Panc1 (cell line): ENCODE measurements around the gene ROGDI. TPM values are rescaled to one million over a fixed set of nuclear protein-coding genes. Genes with fewer than 3 reads are reported as not detected.

Experiments used
- ATAC-seq: fragments of 200-7000 bp; cut with Tn5 transposase; 2 replicates; pipeline ENCODE4 v1.9.1; 2020; ENCODE audit warnings: mild to moderate bottlenecking, moderate library complexity
- BruUV-seq: library from RNA; stranded (reverse); fragments of 400-500 nt; replicated peaks from 2 replicates; lab custom pipeline; 2021; lab: Mats Ljungman, UMichigan
- CTCF ChIA-PET: fragments of 300-600 bp; sonication (Branson Sonifier 250); formaldehyde crosslinking; loops from one replicate; lab custom pipeline; 2022; ENCODE audit warnings: antibody characterized with exemption; lab: Charles Lee
- POLR2A ChIA-PET: fragments of 300-600 bp; sonication (Branson Sonifier 250); formaldehyde crosslinking; loops from one replicate; lab custom pipeline; 2022; ENCODE audit warnings: antibody characterized with exemption; lab: Charles Lee
- DNase-seq: peaks from one replicate; pipeline ENCODE4 v3.0.0-alpha.2; 2010; ENCODE audit warnings: low read depth, low spot score
- H3K27ac ChIP-seq: 2 replicates; pipeline ENCODE4 v1.5.1; 2011; ENCODE audit warnings: mild to moderate bottlenecking, low read length, inconsistent platforms
- H3K27me3 ChIP-seq: fragments of 200-500 bp; sonication (Bioruptor generic); 2 replicates; pipeline ENCODE4 v1.6.0; 2014; ENCODE audit warnings: low read length, inconsistent platforms; ENCODE audit not compliant: control insufficient read depth, insufficient read depth
- H3K36me3 ChIP-seq: fragments of 200-500 bp; sonication (Bioruptor generic); 2 replicates; pipeline ENCODE4 v1.5.1; 2014; ENCODE audit warnings: inconsistent platforms, mild to moderate bottlenecking, low read length, moderate library complexity; ENCODE audit not compliant: control insufficient read depth, insufficient read depth
- H3K4me1 ChIP-seq: 2 replicates; pipeline ENCODE4 v1.5.1; 2011; ENCODE audit warnings: inconsistent platforms, mild to moderate bottlenecking, low read length, moderate library complexity; ENCODE audit not compliant: control insufficient read depth, insufficient read depth
- H3K4me3 ChIP-seq, 2 experiments: 2 replicates each; pipeline ENCODE4 v1.5.1; 2011 to 2012; ENCODE audit warnings: low read depth in 2 of 2, low read length in 2 of 2, mild to moderate bottlenecking in 2 of 2, inconsistent platforms in 1 of 2, moderate library complexity in 1 of 2
- H3K9me3 ChIP-seq: fragments of 200-500 bp; sonication (Bioruptor generic); 2 replicates; pipeline ENCODE4 v1.5.1; 2014; ENCODE audit warnings: low read depth, mild to moderate bottlenecking, inconsistent platforms, low read length, moderate library complexity; ENCODE audit not compliant: control insufficient read depth, insufficient read depth
- POLR2AphosphoS5 ChIP-seq: IDR thresholded peaks from 2 replicates; pipeline ENCODE4 v1.6.1; 2012; ENCODE audit warnings: mild to moderate bottlenecking, low read depth, low read length, moderate library complexity
- SIN3A ChIP-seq: IDR thresholded peaks from 2 replicates; pipeline ENCODE4 v1.6.1; 2012; ENCODE audit warnings: low read depth, mild to moderate bottlenecking, low read length, moderate library complexity, borderline replicate concordance; ENCODE audit not compliant: insufficient read depth
- TCF7L2 ChIP-seq: IDR thresholded peaks from 2 replicates; pipeline ENCODE4 v1.6.1; 2011; ENCODE audit warnings: mild to moderate bottlenecking, low read depth, low read length, inconsistent platforms
- in situ Hi-C: cut with HindIII; loops from 2 replicates; pipeline ENCODE4 v1.10.0; 2016; ENCODE audit warnings: low sequenced_read_pairs, low pct_unique_long_range_greater_than_20kb
- intact Hi-C: fragments of 100-400 bp; cut with micrococcal nuclease; formaldehyde crosslinking; loops from one replicate; pipeline ENCODE4 v1.10.0; 2022; ENCODE audit not compliant: unreplicated experiment
- total RNA-seq: library from RNA; stranded (reverse); gene quantifications from one replicate; pipeline ENCODE4 v1.2.1, GENCODE V29; 2021; ENCODE audit not compliant: unreplicated experiment
- TF ChIP-seq, protein P1 (sequence below), 2 experiments: IDR thresholded peaks; 2 replicates each; pipeline ENCODE4 v1.6.1; 2011 to 2012; ENCODE audit warnings: low read depth in 2 of 2, control low read depth in 1 of 2, low read length in 1 of 2, mild to moderate bottlenecking in 1 of 2, moderate library complexity in 1 of 2; ENCODE audit not compliant: insufficient read depth in 1 of 2
- TF ChIP-seq, protein P2 (sequence below): fragments of 450-650 bp; IDR thresholded peaks from 2 replicates; pipeline ENCODE4 v1.5.1; 2017; ENCODE audit warnings: mild to moderate bottlenecking

Gene ROGDI
- total RNA-seq, 1 experiment from 2014 or later, result 31.9 TPM

DNA sequence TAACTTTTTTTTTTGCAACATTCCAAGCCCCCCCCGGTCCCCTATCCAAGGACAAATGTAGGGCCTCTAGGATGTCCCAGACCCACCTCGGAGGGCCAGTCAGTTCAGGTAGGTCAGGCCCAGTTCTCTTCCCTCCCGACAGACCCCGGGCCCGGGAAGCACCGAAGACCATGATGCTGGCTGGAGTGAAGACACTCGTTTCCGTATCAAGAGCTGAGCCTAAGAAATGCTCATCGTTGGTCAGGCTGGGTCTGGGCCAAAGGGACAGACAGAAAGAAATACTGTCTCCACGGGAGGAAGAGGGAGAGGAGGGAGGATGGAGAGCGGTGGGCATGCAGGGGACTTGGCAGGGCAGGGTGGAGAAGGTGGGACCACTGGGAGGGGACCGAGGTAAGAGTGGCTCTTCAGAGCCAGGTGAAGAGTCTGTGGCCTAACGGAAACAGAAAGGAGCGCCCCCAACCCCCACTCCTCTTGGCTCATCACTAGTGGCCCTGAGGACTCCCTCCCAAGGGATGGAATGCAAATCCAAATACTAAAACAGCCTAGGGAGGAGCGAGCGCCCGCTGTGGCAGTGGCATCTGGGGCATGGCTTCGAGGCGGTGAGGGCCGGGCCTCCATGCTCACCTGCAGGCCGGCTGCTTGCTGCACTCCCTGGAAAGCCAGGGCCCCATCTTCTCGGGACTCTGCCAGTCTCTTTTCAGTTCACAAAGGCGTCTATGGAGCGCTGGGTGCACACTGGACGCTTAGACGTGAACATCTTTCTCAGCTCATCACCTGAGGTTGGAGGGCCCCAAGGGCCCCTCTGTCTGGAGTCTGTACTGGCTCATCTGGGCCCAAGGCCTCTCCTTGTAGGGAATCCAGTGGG, 1.7 kb upstream of the ROGDI start:
- peaks cover 27% of the 10 kb centered on the region for H3K4me1 ChIP-seq
- POLR2A ChIA-PET, result interaction anchor here (0.6 kb wide), 1 partner anchor 111 kb away, joined by 3 read pairs; no protein-coding TSS in a partner anchor
- CTCF ChIA-PET, result interaction anchor here (0.6 to 0.7 kb wide), 2 partner anchors 43 to 161 kb away, joined by 4 read pairs; no protein-coding TSS in a partner anchor
- H3K9me3 ChIP-seq, result no peaks in the 10 kb centered on the region
- intact Hi-C loops (no loop called here), in situ Hi-C loops (no loop called here)
- TSS peak; percentile 91 for BruUV-seq
- no peaks in the 10 kb centered on the region for H3K36me3 ChIP-seq
- ATAC-seq (no peak), DNase-seq (no peak)
- H3K27ac ChIP-seq, result peak overlapping the region; percentile 85
- H3K4me3 ChIP-seq, result no peak overlapping the region
- no peaks in the 10 kb centered on the region for H3K27me3 ChIP-seq
- TF ChIP-seq SIN3A, result no peak
- TF ChIP-seq, protein P1, sequence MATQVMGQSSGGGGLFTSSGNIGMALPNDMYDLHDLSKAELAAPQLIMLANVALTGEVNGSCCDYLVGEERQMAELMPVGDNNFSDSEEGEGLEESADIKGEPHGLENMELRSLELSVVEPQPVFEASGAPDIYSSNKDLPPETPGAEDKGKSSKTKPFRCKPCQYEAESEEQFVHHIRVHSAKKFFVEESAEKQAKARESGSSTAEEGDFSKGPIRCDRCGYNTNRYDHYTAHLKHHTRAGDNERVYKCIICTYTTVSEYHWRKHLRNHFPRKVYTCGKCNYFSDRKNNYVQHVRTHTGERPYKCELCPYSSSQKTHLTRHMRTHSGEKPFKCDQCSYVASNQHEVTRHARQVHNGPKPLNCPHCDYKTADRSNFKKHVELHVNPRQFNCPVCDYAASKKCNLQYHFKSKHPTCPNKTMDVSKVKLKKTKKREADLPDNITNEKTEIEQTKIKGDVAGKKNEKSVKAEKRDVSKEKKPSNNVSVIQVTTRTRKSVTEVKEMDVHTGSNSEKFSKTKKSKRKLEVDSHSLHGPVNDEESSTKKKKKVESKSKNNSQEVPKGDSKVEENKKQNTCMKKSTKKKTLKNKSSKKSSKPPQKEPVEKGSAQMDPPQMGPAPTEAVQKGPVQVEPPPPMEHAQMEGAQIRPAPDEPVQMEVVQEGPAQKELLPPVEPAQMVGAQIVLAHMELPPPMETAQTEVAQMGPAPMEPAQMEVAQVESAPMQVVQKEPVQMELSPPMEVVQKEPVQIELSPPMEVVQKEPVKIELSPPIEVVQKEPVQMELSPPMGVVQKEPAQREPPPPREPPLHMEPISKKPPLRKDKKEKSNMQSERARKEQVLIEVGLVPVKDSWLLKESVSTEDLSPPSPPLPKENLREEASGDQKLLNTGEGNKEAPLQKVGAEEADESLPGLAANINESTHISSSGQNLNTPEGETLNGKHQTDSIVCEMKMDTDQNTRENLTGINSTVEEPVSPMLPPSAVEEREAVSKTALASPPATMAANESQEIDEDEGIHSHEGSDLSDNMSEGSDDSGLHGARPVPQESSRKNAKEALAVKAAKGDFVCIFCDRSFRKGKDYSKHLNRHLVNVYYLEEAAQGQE (IDR thresholded peaks at IDR 0.05; ENCODE audit: insufficient read depth in 1 of 2, low read depth in 2 of 2, low read length in 1 of 2), result no peak
- no peak for TF ChIP-seq TCF7L2
- TF ChIP-seq, protein P2, sequence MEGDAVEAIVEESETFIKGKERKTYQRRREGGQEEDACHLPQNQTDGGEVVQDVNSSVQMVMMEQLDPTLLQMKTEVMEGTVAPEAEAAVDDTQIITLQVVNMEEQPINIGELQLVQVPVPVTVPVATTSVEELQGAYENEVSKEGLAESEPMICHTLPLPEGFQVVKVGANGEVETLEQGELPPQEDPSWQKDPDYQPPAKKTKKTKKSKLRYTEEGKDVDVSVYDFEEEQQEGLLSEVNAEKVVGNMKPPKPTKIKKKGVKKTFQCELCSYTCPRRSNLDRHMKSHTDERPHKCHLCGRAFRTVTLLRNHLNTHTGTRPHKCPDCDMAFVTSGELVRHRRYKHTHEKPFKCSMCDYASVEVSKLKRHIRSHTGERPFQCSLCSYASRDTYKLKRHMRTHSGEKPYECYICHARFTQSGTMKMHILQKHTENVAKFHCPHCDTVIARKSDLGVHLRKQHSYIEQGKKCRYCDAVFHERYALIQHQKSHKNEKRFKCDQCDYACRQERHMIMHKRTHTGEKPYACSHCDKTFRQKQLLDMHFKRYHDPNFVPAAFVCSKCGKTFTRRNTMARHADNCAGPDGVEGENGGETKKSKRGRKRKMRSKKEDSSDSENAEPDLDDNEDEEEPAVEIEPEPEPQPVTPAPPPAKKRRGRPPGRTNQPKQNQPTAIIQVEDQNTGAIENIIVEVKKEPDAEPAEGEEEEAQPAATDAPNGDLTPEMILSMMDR, result no peak
- no peak for TF ChIP-seq POLR2AphosphoS5

DNA sequence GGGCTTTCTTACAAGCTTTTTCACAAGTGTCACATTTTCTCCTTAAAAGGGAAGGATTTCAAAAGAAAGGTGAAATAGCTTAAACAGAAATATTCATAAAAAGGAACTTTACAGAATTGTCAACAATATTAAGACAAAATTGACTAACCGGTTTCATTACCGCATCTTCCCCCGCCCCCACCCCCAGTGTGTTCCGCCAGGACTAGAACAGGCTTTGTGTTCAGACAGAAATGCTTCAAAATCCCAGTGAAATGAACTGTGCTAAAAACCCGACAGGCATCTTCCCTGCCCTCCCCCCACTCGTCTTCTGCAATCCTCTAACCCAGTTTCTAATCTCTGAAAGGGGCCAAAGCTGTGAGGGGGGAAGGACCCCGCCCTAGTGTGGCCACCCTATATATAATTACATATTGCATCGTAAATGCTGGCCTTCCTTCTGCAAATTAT, 990 bp upstream of the ROGDI start:
- CTCF ChIA-PET, result no interaction called here
- POLR2A ChIA-PET, result no interaction called here
- TF ChIP-seq POLR2AphosphoS5 (no peak), SIN3A (no peak), TCF7L2 (no peak)
- TF ChIP-seq, protein P2, result no peak
- TF ChIP-seq, protein P1 (IDR thresholded peaks at IDR 0.05; ENCODE audit: insufficient read depth in 1 of 2, low read depth in 2 of 2, low read length in 1 of 2), result no peak
- peak overlapping the region; percentile 85 for H3K27ac ChIP-seq
- peak overlapping the region; percentile 66 to 70; a peak in 3 of 4 replicates for H3K4me3 ChIP-seq
- DNase-seq, result no peak
- in situ Hi-C loops (no loop called here), intact Hi-C loops (no loop called here)
- H3K27me3 ChIP-seq, result no peaks in the 10 kb centered on the region
- no peak for ATAC-seq
- no peaks in the 10 kb centered on the region for H3K9me3 ChIP-seq
- H3K4me1 ChIP-seq, result peaks cover 27% of the 10 kb centered on the region
- no peaks in the 10 kb centered on the region for H3K36me3 ChIP-seq
- no TSS peak for BruUV-seq
